Body of pancreas (tissue), 4 donors: ENCODE data around the gene EPS15.

Source experiments
- CTCF ChIP-seq, 7 experiments: fragments of 450-650 bp in 4 of 7; fragments of 200-600 bp in 3 of 7; sonication (generic) in 3 of 7; IDR thresholded peaks; one replicate each; pipeline ENCODE4 v1.5.1; 2016 to 2019; ENCODE audit warnings: antibody characterized with exemption in 7 of 7
- POLR2A ChIP-seq, 3 donors: fragments of 450-650 bp; IDR thresholded peaks; one replicate each; pipeline ENCODE4 v1.6.1; 2016; ENCODE audit warnings: antibody characterized with exemption in 3 of 3, mild to moderate bottlenecking in 2 of 3

- TF ChIP-seq POLR2A (IDR thresholded peaks at IDR 0.05) (no peak), CTCF (IDR thresholded peaks at IDR 0.05) (no peak)
Observed at GRCh38 chr1:51532853-51533252, 13.8 kb upstream of the EPS15 start.
